NCI-H1105 treated with DMSO at 0.1 percent for 48 hours (cell line): ENCODE measurements around the gene AKR1C1.
"Not testable (repeated sequence)": the region's sequence is repeated elsewhere in the genome, so short reads cannot be mapped to it uniquely, and the experiment has no call there.

ENCODE experiments used
- DNase-seq: peaks from one replicate; lab custom pipeline; 2025; lab: John Stamatoyannopoulos, UW

AKR1C1 gene

DNA sequence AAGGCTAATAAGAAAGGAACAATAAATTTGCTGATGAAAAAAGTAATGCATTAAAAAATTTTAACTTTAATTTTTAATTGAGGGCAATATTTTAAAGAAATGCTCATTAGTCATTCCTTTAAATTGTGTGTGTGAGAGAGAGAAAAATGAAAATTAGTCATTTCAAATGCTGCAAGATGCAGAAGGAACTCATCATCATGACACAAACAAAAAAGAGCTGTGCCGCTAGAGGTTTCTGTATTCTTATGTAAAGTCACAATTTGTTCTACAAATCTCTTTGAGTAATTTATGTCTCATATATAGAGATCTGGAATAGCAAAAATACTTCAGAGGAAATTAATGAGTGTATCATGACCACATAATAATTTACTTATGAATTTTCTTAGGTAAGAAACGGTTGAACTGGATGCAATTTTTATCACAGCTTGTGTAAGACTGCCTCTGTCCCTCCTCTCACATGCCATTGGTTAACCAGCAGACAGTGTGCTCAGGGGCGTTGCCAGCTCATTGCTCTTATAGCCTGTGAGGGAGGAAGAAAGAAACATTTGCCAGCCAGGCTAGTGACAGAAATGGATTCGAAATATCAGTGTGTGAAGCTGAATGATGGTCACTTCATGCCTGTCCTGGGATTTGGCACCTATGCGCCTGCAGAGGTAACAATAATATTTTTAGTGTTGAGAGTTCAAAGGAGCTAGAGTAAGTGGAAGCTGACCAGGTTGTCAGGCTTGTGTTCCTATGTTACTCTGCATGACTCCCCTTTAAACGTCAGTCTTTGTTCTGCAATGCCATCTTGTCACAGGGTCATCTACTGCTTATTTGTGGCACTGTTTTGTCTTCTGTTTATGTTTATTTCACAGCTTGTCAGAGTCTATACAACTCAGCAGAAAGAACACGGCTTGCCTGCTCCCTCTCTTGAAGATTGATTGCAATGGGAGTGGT, at the start of gene AKR1C1:
TSS of gene AKR1C1 (plus strand) at position 540 of the 939 bp plus-strand sequence. CDS start at position 570, 30 bp downstream.
- not testable (repeated sequence) for DNase-seq

DNA sequence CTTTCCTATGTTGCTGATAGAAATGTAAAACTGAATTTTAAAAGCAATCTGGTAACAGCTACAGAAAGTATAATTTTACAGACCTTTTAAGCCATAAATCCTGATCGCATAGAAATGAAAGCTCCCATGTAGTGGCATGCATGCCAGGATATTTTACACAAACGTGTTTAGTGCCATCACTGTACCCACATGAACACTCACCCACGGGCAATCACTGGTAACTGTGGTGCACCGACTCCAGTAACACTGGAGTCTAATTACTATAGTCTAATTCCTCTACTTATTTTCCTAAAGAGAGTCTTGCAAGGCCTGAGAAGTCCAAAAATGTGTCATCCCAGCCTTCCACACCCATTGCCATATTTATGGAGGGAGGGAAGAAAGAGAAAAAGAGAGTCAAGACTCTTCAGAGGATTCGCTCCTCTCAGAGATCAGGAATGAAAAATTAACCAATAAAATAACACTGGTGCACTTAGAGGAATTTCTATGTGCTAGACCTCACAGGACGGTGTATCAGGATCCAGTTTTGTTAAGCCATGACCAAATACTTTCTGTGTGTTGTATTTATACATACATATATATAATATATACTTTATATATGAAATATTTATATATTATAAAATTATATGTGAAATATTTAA, 48.9 kb upstream of the AKR1C1 start:
- no peak for DNase-seq

DNA sequence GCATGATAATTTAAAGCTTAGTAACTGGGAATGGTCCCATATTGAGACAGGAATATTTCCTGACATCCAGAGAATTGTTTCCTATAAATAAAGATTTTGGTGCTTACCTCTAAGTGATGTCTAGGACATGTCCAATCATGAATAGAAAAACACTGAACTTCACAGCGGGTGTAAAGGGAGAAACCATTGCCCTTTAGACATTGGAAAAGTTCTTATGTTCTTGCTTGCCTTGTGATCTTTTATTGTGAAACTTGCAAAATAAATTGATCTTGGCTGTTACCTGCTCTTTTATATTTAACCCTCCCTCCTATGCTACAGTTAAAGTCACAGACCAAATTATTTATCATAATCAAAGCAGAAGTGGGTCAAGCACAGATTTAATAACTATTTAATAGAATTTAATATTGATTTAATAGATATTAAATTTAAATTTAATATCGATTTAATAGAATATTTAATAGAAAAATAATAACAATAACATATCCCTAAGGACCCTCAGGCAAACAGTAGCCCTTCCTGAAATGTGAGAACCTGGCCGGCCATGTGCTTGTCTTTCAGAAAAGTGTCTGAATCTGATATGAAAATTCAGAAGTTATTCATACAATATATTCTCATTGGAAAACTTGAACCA, 47.0 kb upstream of the AKR1C1 start:
- DNase-seq: no peak

GRCh38 chr10:4918236-4918635, 45.0 kb upstream of the AKR1C1 start:
- no peak for DNase-seq

DNA sequence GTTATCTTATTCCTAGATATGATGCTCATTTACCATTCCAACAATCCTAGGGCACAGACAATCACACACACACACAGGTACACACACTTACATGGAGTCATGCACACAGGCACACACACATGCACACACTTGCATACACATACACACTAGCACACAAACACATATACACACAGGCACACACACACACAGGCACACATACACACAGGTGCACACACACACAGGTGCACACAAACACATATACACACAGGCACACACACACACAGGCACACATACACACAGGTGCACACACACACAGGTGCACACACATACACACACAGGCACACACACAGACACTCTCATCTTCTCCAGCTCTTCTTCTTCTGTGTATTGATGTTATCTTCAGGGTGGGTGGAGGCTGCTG, 38.7 kb upstream of the AKR1C1 start:
- DNase-seq: not testable (repeated sequence)

- no peak for DNase-seq
Measured at GRCh38 chr10:4926400-4926799, 36.8 kb upstream of the AKR1C1 start.

- DNase-seq: no peak
Measured at GRCh38 chr10:4931587-4931986, 31.6 kb upstream of the AKR1C1 start.

- no peak for DNase-seq
Measured at GRCh38 chr10:4934391-4934987, 28.7 kb upstream of the AKR1C1 start.

GRCh38 chr10:4937346-4937745, 25.9 kb upstream of the AKR1C1 start:
- DNase-seq: no peak

DNA sequence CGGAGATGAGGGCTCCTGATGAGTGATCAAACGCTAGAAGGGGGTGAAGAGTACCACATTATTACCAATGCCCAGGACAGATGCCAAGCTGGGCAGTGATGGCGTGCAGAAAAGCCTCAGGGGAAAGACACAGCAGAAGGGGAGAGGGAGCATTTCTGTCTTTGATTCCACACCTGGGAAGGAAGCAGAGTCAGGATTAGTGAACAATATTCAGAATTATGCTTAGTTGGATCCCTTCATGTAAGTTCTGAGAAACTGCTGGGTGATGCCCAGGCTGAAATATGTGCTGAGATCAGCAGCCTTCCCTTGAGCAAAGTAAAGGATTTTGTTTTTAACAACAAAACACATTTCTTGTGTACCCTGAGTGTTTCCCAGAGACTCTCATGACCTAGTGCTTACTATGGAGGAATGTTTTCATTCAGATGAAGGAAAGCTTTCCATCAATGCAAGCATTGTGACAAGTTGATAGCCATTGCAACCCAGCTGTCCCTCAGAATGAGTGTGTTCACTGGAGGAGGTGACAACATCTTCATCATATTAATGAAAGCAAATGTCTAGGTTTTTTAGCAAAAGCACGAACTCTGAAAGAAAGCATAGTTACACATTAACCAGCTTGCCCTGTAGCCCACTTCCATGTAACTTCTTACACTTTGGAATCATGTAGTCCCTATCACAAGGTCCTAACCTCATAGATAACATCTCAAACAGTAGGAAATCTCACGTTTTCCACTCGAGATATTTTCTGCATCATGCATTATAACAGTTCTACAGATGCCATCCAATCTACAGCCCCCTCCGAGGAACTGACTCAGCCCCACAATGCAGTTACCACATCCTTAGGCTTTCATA, 23.8 kb upstream of the AKR1C1 start:
- no peak for DNase-seq

GRCh38 chr10:4940073-4940428, 23.2 kb upstream of the AKR1C1 start:
- not testable (repeated sequence) for DNase-seq

DNA sequence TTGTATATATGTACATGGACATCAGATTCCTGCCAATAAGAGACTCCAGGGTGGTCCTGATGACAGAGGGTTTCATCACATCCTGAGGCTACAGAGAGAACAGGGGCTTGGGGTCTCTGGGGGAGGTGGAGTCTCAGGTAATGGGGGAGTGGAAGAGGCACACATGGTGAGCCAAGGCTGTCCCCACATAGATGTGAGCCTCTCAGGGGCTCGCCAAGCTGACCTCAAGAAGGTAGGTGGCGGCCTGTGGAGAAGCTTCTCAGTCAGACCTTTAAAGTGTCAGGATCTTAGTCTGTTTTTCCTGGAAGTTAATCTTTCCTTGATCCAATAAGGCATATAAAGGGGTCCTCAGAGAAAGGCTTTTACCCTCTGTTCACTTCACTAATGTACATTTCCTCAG, 22.3 kb upstream of the AKR1C1 start:
- DNase-seq: not testable (repeated sequence)

GRCh38 chr10:4941540-4942330, 21.5 kb upstream of the AKR1C1 start:
- DNase-seq: no peak

DNA sequence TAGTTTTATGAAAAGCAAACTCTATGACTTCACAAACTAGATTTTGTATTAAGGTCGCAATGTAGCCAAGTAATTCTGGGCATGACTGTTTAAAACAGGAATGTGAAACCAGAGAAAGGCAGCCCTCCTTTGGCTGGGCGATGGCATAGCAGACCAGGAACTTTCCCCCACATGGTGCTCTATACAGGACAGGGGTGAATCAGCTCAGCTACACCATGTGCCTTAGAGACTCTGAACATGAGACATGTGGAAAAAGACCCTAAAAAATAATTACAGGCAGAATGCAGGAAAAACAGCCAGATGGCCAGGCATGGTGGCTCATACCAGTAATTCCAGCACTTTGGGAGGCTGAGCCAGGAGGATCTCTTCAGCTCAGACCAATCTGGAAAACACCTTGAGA, 20.3 kb upstream of the AKR1C1 start:
- DNase-seq: not testable (repeated sequence)

- not testable (repeated sequence) for DNase-seq
Measured at GRCh38 chr10:4943416-4943815, 19.8 kb upstream of the AKR1C1 start.

- DNase-seq: no peak
Measured at GRCh38 chr10:4943821-4944220, 19.4 kb upstream of the AKR1C1 start.

DNA sequence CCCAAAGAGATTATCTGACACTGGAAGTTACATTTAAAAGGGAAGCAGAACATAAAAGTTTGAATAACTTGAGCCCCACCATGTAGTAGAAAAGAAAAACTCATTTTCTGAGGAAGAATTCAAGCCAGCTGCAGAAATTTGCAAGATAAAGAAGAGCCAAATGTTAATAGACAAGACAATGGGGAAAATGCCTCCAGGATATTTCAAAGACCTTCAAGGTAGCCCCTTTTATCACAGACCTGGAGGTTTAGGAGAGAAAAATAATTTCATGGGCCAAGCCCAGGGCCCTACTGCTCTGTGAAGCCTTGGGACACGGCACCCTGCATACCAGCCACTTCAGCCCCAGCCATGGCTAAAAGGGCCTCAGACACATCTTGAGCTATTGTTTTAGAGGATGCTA, 18.4 kb upstream of the AKR1C1 start:
- no peak for DNase-seq

DNA sequence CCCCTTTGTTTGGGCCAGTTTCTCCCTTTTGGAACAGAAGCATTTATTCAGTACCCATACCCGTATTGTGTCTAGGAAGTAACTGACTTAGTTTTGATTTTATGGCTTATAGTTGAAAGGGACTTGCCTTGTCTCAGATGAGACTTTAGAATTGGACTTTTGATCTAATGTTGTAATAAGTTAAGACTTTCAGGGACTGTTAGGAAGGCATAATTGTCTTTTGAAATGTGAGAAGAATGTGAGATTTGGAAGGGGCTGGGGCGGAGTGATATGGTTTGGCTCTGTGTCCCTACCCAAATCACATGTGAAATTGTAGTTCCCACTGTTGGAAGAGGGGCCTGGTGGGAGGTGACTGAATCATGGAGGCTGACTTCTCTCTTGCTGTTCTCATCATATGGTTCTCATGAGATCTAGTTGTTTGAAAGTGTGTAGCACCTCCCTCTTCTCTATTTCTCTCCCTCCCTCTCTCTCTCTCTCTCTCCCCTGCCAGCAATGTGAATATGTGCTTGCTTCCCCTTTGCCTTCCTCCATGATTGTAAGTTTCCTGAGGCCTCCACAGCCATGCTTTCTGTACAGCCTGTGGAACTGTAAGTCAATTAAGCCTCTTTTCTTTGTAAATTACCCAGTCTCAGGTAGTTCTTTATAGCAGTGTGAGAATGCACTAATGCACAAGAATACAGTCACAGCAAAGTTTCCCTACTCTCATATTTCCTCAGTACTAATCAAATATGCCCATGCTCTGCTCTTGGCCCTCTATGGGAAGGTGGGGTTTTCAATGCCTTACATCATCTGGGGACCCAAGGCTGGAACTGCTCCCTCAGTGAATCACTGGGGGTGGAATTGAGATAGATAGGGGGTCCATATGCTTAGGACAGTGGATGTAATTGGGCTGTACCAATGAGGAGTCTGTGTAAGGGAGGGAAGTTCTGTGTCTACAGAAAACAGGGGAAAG, 17.2 kb upstream of the AKR1C1 start:
- DNase-seq: no peak

GRCh38 chr10:4947039-4947634, 16.1 kb upstream of the AKR1C1 start:
- no peak for DNase-seq
